GM18526 (cell line): Measurements from ENCODE around the gene SNCA.

Experiments used
- POLR2A ChIP-seq: IDR thresholded peaks from 3 replicates; pipeline ENCODE4 v1.6.1; 2011; ENCODE audit not compliant: insufficient read length; ENCODE audit errors: extremely low read depth

The SNCA gene

DNA sequence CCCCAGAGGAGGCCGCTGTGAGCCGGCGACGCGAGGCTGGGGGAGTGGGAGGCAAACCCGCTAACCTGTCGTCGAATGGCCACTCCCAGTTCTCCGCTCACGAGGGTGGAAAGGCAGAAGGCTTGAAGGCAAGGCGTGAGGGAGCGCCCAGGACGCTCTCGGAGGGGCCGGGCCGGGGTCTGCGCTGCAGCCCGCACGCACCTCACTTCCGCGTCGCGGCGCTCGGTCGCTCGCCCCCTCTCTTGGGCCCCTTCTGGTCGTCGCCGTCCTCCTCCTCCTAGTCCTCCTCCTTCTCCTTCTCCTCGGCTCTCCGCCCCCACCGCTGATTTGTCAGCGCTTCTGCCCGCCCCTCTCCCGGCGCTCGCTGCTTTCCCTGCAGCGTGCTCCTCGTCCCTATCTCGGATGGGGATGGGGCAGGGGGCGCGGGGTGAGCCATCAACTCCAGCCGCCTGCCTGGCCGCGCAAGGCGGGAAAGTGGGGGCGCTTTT is at the start of gene SNCA:
Gene SNCA, minus strand, starts transcription at position 265 of the 488 bp plus-strand sequence. CDS start 1,494 bp downstream, outside the sequence.
- no peak for TF ChIP-seq POLR2A

DNA sequence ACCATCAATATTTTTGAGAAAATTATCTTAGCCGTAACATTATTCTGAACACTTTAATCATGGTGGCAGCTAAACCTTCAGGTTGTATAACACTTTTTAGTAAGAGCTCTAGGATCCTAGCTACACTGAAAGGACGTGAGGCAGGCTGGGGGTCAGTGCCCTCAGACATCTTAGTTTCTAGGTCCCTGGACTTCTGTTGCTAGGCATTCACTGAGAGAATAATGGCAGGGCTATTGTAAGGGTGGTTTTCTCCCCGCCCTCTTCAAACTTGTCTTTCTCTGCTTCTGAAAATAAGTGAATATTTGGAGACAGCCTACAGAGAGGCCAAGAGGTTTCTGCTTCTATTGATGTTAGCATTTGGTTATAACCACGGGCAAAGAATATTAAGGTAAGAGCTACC is 42.3 kb upstream of the SNCA start:
- TF ChIP-seq POLR2A = no peak

DNA sequence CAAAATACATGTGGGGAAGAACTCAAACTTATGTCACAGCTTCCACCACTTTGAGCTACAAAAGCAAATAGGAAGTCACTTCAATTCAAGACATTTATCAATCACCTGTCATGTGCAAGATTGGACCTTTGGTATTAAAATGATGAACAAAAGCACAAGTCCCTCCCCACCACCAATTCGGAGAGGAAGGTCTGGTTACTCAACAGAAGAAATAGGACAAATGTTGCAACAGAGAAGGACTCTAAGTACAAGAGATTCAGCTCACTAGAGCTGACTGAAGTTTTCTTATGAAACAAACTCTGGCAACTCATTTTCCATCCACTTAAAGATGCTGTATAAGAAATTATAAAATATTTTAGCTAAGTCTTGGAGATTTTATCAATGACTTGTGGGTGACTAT is 41.6 kb upstream of the SNCA start:
- no peak for TF ChIP-seq POLR2A

DNA sequence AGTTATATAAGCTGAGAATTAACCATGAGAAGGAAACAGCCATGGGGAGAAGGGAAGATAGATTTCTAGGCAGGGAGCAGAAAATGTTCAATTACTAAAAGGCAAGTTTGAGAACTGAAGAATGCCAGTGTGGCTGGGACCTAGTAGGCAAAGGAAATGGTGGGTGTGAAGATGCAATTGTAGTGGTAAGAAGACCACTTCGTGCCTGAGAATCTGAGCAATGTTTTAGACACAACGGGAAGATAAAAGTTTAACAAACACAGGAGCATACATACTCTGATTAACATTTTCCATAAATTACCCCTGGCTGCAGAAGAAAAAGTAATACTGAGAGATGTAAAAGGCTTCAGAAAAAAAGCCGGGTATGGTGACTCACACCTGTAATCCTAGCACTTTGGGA is 39.6 kb upstream of the SNCA start:
- no peak for TF ChIP-seq POLR2A

DNA sequence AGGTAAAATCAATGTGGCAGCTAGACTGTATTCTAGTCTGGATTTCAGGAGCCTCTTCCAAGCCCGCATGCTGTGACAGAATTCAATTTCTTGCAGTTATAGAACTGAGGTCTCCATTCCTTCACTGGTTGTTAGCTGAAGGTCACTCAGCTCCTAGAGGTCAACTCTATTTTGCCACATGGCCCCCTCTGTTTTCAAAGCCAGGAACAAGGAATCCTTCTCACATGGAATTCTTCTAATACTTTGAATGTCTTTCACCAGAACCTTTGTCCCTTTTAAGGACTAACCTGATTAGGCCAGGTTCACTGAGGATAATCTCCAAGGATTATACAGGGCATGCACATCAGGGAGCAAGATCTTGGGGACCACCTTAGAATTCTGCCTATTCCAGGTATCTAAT is 34.2 kb upstream of the SNCA start:
- TF ChIP-seq POLR2A = no peak

DNA sequence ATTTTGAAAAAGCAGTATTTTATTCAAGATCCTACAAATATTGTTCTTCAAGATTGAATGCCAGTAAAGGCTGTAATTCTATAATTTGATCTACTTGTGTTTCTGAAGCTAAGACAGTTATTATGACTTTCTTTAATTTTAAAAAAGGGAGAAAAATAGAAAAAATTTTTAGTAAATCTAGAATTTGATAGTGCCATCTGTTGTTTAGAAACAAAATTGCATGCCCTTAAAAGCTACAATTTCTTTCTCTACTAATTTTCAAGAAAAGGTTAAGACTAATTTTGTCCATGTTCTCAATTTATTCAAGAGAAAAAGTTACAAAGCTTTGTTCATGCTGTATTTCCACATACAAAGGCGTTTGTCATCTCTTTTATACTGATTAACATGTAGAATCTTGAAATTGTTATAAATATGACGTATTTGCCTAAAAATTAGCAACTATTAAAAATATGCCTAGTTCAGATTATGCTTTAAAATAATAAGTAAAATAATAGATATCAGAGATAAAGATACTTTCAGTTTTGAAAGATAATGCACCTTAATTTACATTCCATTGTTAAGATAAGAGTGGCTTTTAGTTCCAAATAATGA is 32.1 kb upstream of the SNCA start:
- TF ChIP-seq POLR2A = no peak

DNA sequence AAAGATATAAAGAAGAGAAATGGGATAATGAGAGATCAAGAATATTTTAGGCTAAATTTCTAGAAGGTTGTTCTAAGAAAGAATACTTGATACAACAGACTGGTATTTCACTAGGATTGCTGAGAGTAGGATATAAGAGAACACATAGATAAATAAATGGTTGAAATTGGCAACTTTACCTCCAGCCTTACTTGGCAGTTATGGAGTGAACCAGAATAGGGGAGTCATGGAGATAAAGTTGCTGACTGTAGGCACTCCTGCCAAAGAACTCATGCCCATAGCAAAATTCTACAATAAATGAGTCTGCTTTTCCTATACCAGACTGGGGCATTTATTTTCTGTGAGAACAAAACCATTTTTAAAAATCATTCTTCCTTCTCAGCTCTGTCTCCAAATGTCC is 31.3 kb upstream of the SNCA start:
- no peak for TF ChIP-seq POLR2A

DNA sequence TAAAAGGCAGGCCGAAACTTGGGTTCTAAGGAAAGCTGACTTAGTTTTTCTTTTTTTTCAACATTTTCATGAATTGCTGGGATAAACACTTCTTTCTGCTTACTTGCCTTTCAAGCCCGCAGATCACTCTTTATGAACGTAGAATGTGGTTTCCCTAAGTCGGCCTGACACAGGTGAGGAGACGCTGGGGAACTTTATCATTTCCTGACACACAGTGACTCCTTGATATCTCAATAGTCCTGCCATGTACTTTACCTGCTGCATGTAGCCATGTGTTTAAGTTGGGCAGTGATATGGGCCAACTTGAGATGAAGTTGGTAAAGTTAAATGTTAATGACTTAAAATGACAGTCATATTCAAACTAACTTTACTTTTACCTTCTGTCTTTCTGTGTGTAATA is 26.6 kb upstream of the SNCA start:
- no peak for TF ChIP-seq POLR2A

DNA sequence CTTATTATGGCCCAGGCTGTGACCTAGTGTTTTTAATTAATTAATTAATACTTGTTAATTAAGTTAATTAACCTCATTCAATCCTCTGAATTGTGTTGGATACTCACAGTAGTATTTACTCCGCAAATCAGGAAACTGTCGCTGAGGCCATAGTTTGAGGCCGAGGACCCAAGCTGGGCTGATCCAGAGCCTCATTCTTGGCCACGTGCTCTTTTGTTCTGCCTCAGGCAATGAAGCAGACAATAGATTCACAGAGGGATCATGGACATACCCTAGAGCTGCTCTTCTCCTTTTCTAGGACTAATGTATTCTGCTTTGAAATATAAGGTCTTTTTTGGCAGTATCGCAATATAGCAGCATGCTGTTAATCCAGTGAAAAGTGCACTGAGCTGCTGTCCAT is 24.0 kb upstream of the SNCA start:
- TF ChIP-seq POLR2A = no peak

DNA sequence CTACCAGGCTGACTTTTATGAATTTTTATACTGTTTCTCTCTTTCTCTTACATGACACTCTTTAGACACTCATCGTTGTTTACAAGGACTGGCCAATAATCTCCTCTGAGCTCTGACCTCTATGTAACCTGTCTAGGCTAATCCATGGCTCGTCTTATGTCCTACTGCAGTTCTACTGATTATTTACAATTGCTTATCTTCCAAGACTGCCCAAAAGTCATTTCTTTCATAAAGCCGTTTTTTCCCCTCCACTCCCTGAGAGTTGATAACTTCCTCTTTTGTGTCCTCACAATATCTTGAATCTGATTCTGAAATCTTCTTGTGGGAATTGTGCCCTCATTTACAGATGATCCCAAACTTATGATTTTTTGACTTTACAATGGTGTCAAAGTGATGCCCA is 18.3 kb upstream of the SNCA start:
- TF ChIP-seq POLR2A = no peak

DNA sequence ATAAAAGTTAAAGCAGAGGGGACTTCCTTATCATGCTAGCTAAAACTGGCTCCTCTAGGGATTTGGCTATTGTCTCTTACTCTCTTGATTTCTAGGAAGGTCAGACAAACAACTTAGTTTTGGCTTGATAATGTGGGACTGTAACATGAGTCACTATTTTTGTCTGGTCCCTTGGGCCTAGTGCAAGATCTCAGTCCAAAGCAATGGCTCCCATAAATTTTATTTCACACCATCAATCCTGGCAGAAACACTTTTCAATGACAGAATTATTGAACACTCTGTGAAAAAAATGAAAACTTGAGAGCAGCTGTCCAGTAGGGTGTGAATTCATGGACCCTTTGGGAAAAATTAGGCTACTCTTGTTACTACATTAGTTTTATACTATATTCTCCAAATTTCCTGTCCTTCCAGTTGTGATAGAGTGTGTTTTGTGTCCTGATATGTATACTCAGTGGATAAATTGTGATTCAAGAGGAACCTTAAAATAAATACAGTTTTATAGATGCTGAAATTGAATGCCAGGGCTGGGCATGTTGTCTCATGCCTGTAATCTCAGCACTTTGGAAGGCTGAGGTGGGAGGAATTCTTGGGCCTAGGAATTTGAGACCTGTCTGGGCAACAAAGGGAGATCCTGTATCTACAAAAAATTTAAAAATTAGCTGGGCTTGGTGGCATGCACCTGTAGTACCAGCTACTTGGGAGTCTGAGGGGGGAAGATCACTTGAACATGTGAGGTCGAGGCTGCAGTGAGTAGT is 10.8 kb upstream of the SNCA start:
- TF ChIP-seq POLR2A = no peak

DNA sequence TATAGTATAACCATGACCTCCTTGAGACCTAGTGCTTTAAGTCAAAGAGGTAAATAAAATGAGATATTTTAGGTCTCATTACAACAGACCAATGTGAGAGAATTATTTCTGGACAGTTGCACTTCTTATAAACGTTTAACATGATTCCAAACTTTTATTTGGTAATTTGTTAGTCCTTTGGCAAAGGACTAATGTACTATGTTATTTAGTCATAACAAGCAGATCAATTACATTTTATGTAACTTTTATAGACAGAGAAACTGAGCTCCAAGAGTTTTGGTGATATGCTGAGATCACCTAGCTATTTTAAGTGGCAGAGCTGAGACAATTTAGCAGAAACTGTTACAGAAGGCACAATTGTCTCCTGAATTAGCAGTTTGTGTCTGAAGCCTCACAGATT is 2.6 kb upstream of the SNCA start:
- TF ChIP-seq POLR2A = no peak

DNA sequence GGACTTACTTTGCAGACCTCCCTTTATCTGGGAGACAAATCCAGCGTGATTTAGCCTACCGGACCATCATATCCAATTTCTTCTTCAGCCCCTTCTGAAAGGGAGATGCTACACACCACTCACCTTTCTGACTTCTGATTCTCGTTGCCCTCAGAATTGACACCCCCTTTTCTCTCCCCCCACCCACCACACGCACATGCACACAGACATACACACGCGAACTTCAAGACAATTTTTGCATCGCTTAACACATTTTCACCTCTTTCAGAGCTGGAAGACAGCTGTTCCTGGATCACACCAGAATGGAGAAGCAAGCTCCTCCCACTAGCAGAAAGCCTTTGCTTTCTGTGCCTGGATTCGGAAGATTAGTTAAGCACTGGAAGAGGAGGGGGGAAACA is 1.0 kb upstream of the SNCA start:
- no peak for TF ChIP-seq POLR2A

DNA sequence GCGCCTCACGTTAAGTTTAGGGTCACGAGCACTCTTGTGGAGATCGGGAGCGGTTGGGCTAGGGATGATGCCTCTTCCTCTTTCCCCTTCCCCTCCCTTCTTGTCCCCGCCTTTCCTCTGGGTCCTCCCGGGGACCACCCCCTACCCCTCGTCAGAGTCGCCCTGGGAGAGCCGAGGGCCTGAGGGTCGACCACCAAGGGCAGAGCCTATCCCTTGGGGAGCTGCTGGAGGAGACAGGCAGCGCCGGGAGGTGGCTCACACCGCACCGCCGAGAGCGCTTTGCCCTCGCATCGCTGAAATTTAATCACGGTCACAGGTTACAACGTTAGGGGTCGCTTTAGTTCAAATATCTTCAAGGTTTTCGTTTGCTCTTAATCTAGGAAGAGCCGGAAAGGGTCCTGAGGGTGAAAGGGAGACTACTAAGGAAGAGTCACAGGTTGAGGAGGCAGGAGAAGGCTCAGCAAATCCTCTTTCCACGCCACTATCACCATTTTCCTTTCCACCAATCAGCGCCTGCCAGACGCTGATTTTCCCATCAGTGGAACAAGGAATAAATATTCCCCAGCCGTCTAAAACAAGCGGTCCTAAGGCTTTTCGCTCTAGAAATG is 528 bp upstream of the SNCA start:
- TF ChIP-seq POLR2A = no peak

DNA sequence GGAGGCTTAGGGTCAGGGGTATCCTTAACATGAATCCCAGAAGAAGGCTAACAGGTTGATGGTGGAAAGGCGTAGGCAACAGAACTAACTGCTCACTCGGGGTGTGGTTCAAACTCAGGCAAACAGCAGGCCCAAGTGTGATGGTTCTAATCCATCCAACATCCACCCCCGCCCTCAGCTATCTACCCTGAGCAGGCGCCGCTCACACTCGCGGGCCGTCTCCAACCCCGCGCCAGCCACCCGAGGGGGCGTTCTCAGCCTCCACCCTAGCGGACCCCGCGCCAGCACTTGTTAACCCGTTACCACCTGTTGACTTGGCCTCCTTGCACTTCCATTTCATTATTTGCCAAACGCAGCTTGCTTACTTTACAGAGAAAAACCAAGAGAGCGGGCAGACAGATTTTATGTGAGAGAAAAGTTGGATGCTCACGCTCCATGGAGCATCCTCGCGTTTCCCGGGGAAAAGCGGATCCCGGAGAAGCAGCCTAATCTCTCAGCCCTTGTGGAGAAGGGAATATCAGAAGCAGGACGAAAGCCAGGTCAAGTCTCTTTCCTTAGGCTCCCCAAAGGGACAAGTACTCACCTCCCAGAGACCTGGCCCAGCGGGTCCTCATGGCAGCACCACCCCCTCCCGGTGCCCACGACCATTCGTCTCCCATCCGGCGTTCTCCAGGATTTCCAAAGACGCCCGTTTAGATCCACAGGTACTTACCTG is 773 bp downstream of the SNCA start:
- TF ChIP-seq POLR2A = no peak

DNA sequence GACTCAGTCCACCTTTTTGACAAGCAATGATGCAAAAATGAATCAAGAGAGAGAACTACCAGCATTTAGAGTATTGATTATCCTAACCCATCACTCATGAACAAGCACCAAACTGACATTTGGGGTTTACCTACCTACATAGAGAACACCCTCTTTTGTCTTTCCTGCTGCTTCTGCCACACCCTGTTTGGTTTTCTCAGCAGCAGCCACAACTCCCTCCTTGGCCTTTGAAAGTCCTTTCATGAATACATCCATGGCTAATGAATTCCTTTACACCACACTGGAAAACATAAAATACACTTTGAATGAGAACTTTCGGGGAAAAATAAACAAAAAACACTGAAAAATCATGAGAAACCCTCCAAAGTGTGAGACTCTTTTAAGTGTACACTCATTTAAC is 1.5 kb downstream of the SNCA start:
- no peak for TF ChIP-seq POLR2A
